CD4-positive, alpha-beta T cell (primary cell): ENCODE measurements around the gene CELSR2. TPM values are rescaled to one million over a fixed set of nuclear protein-coding genes. Genes with fewer than 3 reads are reported as not detected.

Experiments used
- ATAC-seq: fragments of 200-7000 bp; cut with Tn5 transposase; one replicate; pipeline ENCODE4 v1.10.0; 2022; ENCODE audit warnings: mild to moderate bottlenecking; ENCODE audit not compliant: poor library complexity
- CTCF ChIA-PET: fragments of 350-600 bp; sonication (Branson Sonifier 250); formaldehyde crosslinking; loops from one replicate; lab custom pipeline; 2021; ENCODE audit warnings: antibody characterized with exemption, inconsistent platforms; lab: Charles Lee
- POLR2A ChIA-PET: fragments of 350-600 bp; sonication (Branson Sonifier 250); formaldehyde crosslinking; loops from one replicate; lab custom pipeline; 2021; ENCODE audit warnings: antibody characterized with exemption, inconsistent platforms; lab: Charles Lee
- DNase-seq, 14 experiments: peaks; one replicate each; pipeline ENCODE4 v3.0.0-alpha.2; 2013 to 2020; ENCODE audit warnings: mixed read lengths in 2 of 14
- H3K27ac ChIP-seq, 2 donors: one replicate each; pipeline versions ENCODE4 v1.5.1 to v1.7.0; 2013; ENCODE audit warnings: low read length in 2 of 2, low read depth in 1 of 2, mild to moderate bottlenecking in 1 of 2
- H3K27me3 ChIP-seq, 2 experiments: 1 replicate in 1 of 2; 2 replicates in 1 of 2; pipeline versions ENCODE4 v1.6.1 to v1.7.0; 2013; ENCODE audit warnings: low read length in 2 of 2, control low read depth in 1 of 2, mild to moderate bottlenecking in 1 of 2, moderate library complexity in 1 of 2; ENCODE audit not compliant: insufficient read depth in 2 of 2, control insufficient read depth in 1 of 2
- H3K36me3 ChIP-seq: one replicate; pipeline ENCODE4 v1.6.1; 2013; ENCODE audit warnings: low read length, control low read depth; ENCODE audit not compliant: insufficient read depth
- H3K4me1 ChIP-seq: one replicate; pipeline ENCODE4 v1.6.1; 2013; ENCODE audit warnings: low read length, control low read depth; ENCODE audit not compliant: insufficient read depth
- H3K4me3 ChIP-seq: one replicate; pipeline ENCODE4 v1.5.1; 2013; ENCODE audit warnings: mild to moderate bottlenecking, low read length, moderate library complexity
- H3K9me3 ChIP-seq, 2 experiments: 1 replicate in 1 of 2; 2 replicates in 1 of 2; pipeline versions ENCODE4 v1.6.1 to v1.7.0; 2013; ENCODE audit warnings: low read length in 2 of 2, mild to moderate bottlenecking in 2 of 2, control low read depth in 1 of 2, moderate library complexity in 1 of 2; ENCODE audit not compliant: control insufficient read depth in 1 of 2, insufficient read depth in 1 of 2
- H3K27ac Mint-ChIP-seq: one replicate; pipeline ENCODE4 v1.8.0; 2020; ENCODE audit warnings: mixed read lengths
- H3K27me3 Mint-ChIP-seq: one replicate; pipeline ENCODE4 v1.8.0; 2021; ENCODE audit warnings: mixed read lengths
- H3K36me3 Mint-ChIP-seq: one replicate; pipeline ENCODE4 v1.8.0; 2021; ENCODE audit warnings: low read depth, mixed read lengths
- H3K4me1 Mint-ChIP-seq: one replicate; pipeline ENCODE4 v1.8.0; 2021; ENCODE audit warnings: low read depth, mixed read lengths
- H3K4me3 Mint-ChIP-seq: one replicate; pipeline ENCODE4 v1.8.0; 2020; ENCODE audit warnings: mild to moderate bottlenecking, mixed read lengths
- H3K9me3 Mint-ChIP-seq: one replicate; pipeline ENCODE4 v1.8.0; 2020; ENCODE audit warnings: mixed read lengths
- CTCF ChIP-seq: fragments of 200-600 bp; IDR thresholded peaks from one replicate; pipeline ENCODE4 v1.8.0; 2022; ENCODE audit warnings: antibody characterized with exemption, mild to moderate bottlenecking
- intact Hi-C, 2 experiments: fragments of 100-400 bp; cut with DNase I in 1 of 2; cut with micrococcal nuclease in 1 of 2; formaldehyde crosslinking; loops; one replicate each; pipeline versions ENCODE4 v1.15.1 to v1.9.0; 2023 to 2025; cut with DNase I, micrococcal nuclease
- total RNA-seq, 174 experiments: library from RNA in 2 of 174; stranded (reverse) in 2 of 174; gene quantifications; one replicate each; pipeline ENCODE4 v1.2.3 and lab custom pipeline; 2021 to 2026

The CELSR2 gene
- total RNA-seq, 2 experiments from 2014 or later: 3.6 TPM

GRCh38 chr1:109267743-109268300, 18.5 kb downstream of the CELSR2 start:
- intact Hi-C loops: no loop called here
- Histone ChIP-seq H3K4me3 (no peak overlapping the region), H3K27me3 (no peaks in the 10 kb centered on the region), H3K9me3 (no peaks in the 10 kb centered on the region), H3K4me1 (peaks cover 6% of the 10 kb centered on the region), H3K36me3 (no peaks in the 10 kb centered on the region), H3K27ac (no peak overlapping the region)
- ATAC-seq (no peak), DNase-seq (no peak)
- TF ChIP-seq CTCF: no peak
- POLR2A ChIA-PET: no interaction called here
- Mint-ChIP-seq H3K9me3 (no peaks in the 10 kb centered on the region), H3K27me3 (no peaks in the 10 kb centered on the region), H3K36me3 (no peaks in the 10 kb centered on the region), H3K4me3 (no peak overlapping the region), H3K27ac (no peak overlapping the region), H3K4me1 (no peaks in the 10 kb centered on the region)
- CTCF ChIA-PET: no interaction called here

- no peaks in the 10 kb centered on the region for H3K4me1 Mint-ChIP-seq
- Histone ChIP-seq H3K4me3 (no peak overlapping the region), H3K9me3 (no peaks in the 10 kb centered on the region), H3K27ac (no peak overlapping the region), H3K36me3 (no peaks in the 10 kb centered on the region), H3K27me3 (no peaks in the 10 kb centered on the region), H3K4me1 (peaks cover 1% of the 10 kb centered on the region)
- POLR2A ChIA-PET: no interaction called here
- no peak for DNase-seq
- ATAC-seq: no peak
- H3K27me3 Mint-ChIP-seq: no peaks in the 10 kb centered on the region
- CTCF ChIA-PET: interaction anchor here (1.0 kb wide), 1 partner anchor 9 kb away, joined by 3 read pairs; no protein-coding TSS in a partner anchor
- no peak for TF ChIP-seq CTCF
- H3K9me3 Mint-ChIP-seq: no peaks in the 10 kb centered on the region
- intact Hi-C loops: no loop called here
- no peaks in the 10 kb centered on the region for H3K36me3 Mint-ChIP-seq
- no peak overlapping the region for H3K4me3 Mint-ChIP-seq
- no peak overlapping the region for H3K27ac Mint-ChIP-seq
Measured at GRCh38 chr1:109268431-109269211, 19.3 kb downstream of the CELSR2 start.

GRCh38 chr1:109269212-109269980, 20.1 kb downstream of the CELSR2 start:
- no peaks in the 10 kb centered on the region for H3K4me1 Mint-ChIP-seq
- CTCF ChIA-PET: interaction anchor here (1.0 kb wide), 1 partner anchor 8 kb away, joined by 3 read pairs; no protein-coding TSS in a partner anchor
- Histone ChIP-seq H3K9me3 (no peaks in the 10 kb centered on the region), H3K4me3 (no peak overlapping the region), H3K27ac (no peak overlapping the region), H3K4me1 (no peaks in the 10 kb centered on the region), H3K36me3 (no peaks in the 10 kb centered on the region), H3K27me3 (no peaks in the 10 kb centered on the region)
- H3K4me3 Mint-ChIP-seq: no peak overlapping the region
- ATAC-seq (no peak), DNase-seq (no peak)
- H3K36me3 Mint-ChIP-seq: no peaks in the 10 kb centered on the region
- POLR2A ChIA-PET: no interaction called here
- TF ChIP-seq CTCF: no peak
- intact Hi-C loops: no loop called here
- no peak overlapping the region for H3K27ac Mint-ChIP-seq
- H3K9me3 Mint-ChIP-seq: no peaks in the 10 kb centered on the region
- H3K27me3 Mint-ChIP-seq: no peaks in the 10 kb centered on the region
